Sigmoid colon (tissue), 4 donors: ENCODE measurements around the gene TENM3.

Experiments used
- CTCF ChIP-seq, 4 experiments: fragments of 450-650 bp in 3 of 4; fragments of 200-600 bp in 1 of 4; IDR thresholded peaks; one replicate each; pipeline ENCODE4 v1.5.1; 2016 to 2019; ENCODE audit warnings: antibody characterized with exemption in 4 of 4, mild to moderate bottlenecking in 3 of 4, moderate library complexity in 2 of 4
- POLR2A ChIP-seq, 2 donors: fragments of 450-650 bp; IDR thresholded peaks; one replicate each; pipeline ENCODE4 v1.6.1; 2016; ENCODE audit warnings: antibody characterized with exemption in 2 of 2, mild to moderate bottlenecking in 2 of 2, moderate library complexity in 2 of 2
- POLR2AphosphoS5 ChIP-seq, 4 donors: sonication (generic); formaldehyde crosslinking; IDR thresholded peaks; one replicate each; pipeline ENCODE4 v1.6.1; 2017; ENCODE audit warnings: antibody characterized with exemption in 4 of 4

- no peak for TF ChIP-seq CTCF (IDR thresholded peaks at IDR 0.05)
- no peak for TF ChIP-seq POLR2AphosphoS5 (IDR thresholded peaks at IDR 0.05)
- TF ChIP-seq POLR2A (IDR thresholded peaks at IDR 0.05), result no peak
Observed at GRCh38 chr4:182233310-182234090, 9.7 kb upstream of the TENM3 start.
